Activated T-cell treated with anti-CD3 and anti-CD28 coated beads for 1 hour (primary cell): ENCODE results near the gene RSRC2.
"Not testable (repeated sequence)": the region's sequence is repeated elsewhere in the genome, so short reads cannot be mapped to it uniquely, and the experiment has no call there.

ENCODE experiments used
- DNase-seq: peaks from one replicate; pipeline ENCODE4 v3.0.0-alpha.2; 2020; ENCODE audit warnings: low read depth

The RSRC2 gene

DNA sequence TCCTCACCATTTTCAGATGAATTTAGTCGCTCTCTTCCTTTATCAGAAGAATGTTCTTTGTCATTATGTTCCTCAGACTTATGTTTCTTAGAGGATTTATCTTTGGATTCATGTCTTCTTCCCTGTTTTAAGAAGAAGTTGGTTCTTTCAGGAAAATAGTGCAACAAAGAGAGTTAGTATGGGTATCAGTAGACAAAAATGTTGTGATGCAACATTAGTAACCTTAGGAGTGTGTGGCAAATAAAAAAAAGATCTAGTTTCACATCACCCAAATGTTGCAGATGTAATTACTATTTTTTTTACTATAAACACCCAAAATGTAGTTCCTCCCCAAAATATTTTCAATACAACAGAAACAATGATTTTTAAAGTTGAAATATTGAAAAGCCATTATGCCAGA, 7.8 kb downstream of the RSRC2 start:
- DNase-seq = no peak

DNA sequence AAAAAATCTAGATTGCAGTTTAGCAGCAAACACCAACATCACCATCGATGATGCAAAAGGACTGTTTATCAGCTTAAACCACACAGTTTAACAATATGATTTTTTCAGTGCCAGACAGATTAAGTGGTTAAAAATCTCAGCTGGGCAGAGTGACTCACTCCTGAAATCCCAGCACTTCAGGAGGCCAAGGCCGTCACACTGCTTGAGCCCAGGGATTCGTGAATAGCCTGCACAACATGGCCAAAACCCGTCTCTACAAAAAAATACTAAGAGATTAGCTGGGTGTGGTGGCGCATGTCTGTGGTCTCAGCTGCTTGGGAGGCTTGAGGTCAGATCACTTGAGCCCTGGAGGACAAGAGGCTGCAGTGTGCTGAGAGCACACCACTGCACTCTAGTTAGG, 8.9 kb downstream of the RSRC2 start:
- no peak for DNase-seq

DNA sequence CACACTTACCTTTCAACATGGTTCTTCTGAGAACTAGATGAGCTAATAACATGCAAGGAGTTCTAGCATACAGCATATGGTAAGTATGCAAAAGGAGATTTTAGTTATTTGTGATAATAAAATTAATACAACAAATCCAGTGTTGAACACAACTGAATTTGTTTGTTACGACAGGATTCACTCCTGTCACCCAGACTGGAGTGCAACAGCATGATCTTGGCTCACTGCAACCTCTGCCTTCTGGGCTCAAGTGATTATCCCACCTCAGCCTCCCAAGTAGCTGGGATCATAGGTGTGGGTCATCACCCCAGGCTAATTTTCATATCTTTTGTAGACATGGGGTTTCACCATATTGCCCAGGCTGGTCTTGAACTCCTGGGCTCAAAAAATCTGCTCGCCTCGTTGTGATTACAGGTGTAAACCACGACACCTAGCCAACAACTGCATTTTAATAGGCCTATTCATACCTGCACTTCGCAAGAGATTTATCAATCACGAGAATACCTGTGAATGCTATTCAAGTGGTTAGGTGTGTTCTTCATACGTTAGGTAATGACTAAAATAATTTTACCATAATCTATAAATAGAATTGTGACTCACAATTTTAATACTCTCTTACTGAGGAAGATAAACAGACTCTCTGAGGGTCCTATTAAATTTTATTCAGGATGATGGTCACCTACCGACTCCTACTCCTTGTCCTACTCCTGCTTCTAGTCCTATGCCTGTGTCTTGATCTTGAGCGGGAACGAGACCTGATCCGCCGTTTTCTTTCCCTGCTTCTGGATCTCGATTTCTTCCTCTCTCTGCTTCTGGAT, 10.0 kb downstream of the RSRC2 start:
- no peak for DNase-seq

DNA sequence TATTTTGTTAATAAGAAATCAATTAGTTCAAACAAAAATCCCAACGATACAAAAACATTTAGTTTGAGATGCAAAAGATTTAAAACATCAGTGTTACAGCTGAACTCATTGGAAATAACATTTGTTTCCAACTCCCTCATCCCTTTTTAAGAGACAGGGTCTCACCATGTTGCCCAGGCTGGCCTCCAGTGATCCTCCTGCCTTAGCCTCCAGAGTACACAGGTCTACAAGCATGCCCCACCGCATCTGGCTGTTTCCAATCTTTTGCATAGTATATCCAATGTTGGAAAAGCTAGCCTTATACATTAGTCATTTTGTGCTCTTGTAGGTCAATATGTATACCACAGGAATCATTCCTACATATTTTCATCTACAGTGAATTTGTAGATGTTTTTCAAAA, 11.5 kb downstream of the RSRC2 start:
- no peak for DNase-seq

DNA sequence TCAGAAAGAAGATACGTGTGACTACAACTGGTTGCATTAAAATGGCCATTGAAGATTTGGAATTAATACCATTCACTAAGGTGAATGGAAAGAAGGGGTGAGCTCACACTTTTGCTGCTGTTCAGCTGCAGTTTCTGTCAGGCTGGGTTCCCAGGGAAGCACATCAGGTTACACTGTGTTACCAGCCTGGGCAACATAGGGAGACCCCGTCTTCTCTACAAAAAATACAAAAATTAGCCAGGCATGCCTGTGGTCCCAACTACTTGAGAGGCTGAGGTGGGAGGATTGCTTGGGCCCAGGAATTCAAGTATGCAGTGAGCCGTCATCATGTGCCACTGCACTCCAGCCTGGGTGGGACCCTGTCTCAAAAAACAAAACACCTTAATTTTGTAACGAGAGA, 13.1 kb downstream of the RSRC2 start:
- no peak for DNase-seq

DNA sequence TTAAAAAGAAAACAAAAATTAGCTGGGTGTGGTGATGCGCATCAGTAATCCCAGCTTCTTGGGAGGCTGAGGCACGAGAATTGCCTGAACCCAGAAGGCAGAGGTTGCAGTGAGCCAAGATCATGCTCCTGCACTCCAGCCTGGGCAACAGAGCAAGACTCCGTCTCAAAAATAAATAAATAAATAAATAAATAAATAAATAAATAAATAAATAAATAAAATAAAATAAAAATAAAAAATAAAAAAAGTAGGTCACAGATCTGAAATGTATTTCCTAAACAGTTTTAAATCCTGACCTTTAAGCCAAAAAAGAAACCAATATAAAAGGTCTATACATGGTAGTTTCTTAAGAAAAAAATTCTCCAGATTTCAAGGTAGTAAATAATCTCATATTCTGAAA, 13.7 kb downstream of the RSRC2 start:
- DNase-seq = not testable (repeated sequence)

DNA sequence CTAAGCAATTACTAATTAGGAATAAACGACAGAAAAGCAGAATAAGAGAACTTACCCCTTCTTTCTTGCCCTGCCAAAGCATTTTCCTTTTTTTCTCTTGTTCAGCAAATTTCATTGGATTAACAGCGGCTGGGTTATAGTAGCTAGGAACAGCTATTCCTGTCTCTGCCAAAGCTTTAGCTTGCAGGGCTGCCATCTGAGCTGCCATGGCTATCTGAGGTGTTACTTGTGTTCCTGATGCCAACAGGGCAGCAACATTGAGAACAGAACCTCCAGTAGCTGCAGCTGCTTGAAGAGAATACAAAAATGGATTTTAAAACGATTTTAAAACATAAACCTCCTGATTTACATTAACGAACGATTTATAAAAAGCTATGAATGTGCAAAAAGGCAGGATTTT, 18.6 kb downstream of the RSRC2 start:
- DNase-seq = no peak

DNA sequence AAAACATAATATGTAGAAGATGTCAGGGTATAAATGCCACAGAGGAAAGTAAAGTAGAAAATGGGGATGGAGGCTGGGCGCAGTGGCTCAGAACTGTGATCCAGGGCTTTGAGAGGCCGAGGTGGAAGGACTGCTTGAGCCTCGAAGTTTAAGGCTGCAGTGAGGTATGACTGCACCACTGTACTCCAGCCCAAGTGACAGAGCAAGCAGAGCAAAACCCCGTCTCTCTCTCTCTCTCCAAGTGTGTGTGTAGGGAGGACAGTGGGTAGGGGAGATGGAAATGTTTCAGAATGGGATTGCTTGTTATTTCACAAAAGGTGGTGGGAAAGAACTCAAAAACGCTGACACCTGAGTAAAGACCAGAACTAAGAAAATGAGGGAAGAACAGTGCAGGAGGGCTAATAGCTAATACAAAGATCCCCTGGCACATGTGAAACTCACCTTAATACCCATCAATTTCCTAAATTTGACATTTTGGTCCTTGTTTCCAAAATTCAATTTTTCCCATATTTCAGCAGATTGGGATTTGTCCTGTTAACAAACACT, 20.3 kb downstream of the RSRC2 start:
- DNase-seq = no peak

DNA sequence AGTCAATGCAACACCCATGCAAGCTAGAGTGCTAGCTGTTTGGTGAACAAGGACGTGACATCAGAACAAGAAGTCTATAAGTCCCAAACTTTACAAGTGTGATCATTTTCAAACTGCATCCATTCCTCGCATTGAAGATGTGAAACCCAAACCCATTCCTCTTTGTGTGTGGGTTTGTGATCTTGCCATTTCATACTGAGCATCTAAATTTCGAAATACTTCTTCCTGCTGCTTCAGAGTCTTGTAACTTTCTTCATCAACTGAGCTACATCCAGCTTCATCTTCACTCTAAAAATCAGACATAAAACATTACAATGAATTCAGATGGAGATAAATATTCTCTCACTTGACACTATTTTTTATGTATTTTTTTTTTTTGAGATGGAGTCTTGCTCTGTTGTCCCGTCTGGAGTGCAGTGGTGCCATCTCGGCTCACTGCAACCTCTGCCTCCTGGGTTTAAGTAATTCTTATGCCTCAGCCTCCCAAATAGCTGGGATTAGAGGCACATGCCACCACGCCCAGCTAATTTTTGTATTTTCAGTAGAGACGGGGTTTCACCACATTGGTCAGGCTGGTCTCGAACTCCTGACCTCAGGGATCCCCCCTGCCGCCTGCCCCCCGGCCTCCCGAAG, 21.2 kb downstream of the RSRC2 start:
- DNase-seq = no peak

DNA sequence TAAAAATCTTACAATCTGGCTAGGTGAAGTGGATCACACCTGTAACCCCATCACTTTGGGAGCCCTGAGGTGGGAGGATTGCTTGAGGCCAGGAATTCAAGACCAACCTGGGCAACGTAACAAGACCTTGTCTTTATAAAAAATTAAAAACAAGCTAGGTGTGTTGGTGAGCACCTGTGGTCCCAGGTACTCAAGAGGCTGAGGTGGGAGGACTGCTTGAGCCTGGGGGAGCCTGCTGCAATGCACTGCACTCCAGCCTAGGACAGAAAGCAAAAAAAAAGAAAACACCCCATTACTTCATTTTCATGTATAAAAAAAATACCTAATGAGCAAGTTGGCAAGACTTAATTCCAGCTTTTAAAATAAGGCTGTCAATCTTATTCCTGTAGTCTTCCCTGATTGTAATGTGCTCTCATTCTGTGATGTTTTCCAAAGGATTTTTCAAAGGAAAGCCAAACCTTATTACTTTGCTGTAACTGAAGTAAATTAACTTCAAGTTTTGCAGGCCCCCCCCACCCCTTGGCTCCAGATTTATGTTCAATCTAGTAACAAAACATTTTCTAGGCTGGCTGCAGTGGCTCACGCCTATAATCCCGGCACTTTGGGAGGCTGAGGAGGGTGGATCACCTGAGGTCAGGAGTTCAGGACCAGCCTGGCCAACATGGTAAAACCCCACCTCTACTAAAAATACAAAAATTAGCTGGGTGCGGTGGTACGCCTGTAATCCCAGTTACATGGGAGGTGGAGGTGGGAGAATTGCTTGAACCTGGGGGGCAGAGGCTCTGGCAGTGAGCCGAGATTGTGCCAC, 22.7 kb downstream of the RSRC2 start:
- DNase-seq = no peak

DNA sequence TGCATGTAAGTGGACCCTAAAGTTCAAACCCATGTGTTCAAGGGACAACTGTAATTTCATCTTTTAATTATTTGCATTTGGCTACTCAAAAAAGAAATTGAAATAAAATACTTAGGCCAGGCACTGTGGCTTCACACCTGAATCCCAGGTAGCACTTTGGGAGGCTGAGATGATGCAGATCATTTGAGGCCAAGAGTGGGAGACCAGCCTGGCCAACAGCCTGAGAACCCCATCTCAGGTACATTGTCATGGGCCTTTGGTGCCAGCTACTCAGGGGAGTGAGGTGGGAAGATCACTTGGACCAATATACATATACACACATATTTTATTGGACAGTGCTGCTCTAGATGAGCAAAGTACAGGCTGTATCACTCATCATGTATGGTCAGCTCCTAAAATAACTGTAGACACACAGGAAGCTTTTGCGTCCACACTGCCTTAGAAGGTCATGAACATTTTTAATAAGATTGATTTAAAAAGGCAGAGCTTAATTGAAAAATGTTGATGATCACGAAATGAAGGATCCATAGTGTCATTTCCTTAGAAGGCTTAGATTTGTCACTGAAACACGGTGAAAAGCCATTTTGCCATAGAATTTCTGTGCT, 23.5 kb downstream of the RSRC2 start:
- DNase-seq = no peak

DNA sequence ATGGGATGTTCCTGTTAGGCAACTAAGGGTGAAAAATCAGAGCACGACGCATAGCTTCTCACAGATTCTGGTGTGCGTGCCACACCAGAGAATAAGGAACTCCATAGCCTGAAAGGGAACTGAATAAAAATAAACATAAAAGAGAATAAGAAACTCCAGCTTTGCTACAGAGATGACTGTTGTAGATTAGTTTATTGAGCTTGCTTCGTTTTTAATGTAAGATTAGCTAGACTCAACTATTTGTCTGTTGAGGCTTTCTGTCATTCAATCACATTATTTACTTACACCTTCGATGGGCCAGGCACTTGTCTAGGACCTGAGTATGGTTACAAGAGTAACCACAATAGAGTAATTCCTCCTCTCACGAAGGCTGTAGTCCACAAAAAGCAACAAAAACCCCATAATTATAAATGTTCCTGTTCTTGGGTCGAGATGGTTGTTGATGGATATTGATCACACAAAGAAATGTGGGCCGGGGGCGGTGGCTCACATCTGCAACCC, 25.2 kb downstream of the RSRC2 start:
- no peak for DNase-seq

DNA sequence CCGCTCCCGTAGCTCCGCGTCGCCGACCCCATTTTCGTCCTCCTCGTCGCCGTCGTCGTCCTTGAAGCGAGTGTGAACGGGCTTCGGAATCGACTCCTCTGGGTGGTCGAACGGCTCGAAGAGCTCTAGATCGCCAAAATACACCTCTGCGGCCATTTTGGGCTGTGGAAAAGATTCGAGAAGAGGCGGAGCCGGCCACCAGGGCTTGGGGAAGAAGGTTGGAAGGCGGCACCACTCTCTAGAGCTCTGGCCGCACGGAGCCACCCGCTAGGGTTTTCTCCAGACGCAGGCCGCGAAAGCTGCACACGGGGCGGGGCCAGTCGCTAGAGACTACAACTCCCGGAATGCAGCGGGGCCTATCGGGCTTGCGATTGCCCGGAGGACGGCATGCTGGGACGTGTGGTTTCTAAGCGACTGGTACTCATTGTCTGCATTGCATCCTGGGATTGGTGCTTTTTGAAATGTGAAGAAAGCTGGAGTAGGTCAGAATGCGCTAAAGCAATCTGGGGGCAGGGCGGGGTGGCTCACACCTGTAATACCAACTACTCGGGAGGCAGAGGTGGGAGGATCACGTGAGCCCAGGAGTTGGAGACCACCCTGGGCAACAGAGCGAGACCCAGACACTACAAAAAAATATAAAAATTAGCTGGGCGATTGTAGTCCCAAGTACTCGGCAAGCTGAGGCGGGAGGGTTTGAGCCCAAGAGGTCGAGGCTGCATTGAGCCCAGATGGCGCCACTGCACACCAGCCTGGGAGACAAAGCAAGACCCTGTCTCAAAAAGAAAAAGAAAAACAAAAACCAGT, 25.8 kb downstream of the RSRC2 start, which contains the start of gene ZCCHC8:
Gene ZCCHC8, minus strand, starts transcription at position 248 of the 804 bp plus-strand sequence. Its CDS starts 92 bp downstream, at position 156.
- DNase-seq = peak; percentile 94

DNA sequence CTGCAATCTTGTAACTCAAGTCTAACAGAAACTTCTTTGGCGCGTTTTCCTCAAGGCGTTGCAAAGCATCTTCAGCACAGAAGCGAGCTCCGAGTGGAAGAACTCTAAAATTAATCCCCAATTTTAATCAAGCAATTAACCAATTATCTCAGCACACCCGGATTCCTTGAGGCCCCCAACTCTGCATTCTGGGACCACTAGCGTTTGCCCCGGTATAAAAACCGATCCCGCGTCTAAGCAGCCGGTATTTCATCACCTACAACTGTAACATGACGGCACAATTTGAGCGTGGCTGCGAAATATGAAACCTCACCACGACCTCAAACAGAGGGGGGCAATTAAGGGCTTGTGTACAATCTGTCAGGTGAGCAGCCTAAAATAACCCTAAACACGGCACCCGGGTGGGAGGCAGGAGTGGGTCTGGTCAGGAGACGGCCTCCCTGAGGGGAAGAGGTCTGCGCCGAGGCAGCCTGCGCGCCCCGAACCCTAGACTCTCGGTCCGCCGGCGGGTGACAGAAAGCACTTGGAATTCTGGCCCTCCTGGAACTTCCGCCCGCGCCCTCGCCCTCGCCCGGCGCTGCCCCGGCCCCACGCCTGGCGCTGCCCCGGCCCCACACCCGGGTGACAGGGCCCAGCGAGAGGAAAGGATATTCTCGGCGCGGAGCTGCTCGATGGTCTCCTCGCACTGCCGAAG, 26.6 kb downstream of the RSRC2 start:
- peak; percentile 5 for DNase-seq

DNA sequence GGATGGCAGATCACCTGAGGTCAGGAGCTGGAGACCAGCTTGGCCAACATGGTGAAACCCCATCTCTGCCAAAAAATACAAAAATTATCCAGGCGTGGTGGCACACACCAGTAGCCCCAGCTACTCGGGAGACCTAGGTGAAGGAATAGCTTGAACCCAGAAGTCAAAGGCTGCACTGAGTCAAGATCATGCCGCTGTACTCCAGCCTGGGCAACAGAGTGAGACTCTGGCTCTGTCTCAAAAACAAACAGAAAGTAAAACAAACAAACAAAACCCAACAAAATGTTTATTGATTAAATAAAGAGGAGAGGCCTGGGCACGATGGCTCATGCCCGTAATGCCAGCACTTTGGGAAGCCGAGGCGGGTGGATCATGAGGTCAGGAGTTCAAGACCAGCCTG, 31.5 kb downstream of the RSRC2 start:
- DNase-seq = no peak

DNA sequence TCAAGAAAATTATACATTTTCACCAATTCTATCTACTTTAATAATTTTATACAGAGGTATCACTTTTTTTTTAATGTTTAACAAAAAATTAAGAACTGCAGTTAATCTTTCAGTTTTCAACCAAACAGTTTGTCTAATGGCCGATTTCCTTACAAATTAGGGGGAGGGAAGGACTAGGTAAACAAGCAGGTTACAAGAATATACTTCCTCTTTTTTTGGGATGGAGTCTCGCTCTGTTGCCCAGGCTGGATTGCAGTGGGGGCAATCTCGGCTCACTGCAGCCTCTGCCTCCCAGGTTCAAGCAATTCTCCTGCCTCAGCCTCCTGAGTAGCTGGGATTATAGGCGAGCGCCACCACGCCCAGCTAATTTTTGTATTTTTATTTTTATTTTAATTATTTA, 33.5 kb downstream of the RSRC2 start:
- DNase-seq = not testable (repeated sequence)

DNA sequence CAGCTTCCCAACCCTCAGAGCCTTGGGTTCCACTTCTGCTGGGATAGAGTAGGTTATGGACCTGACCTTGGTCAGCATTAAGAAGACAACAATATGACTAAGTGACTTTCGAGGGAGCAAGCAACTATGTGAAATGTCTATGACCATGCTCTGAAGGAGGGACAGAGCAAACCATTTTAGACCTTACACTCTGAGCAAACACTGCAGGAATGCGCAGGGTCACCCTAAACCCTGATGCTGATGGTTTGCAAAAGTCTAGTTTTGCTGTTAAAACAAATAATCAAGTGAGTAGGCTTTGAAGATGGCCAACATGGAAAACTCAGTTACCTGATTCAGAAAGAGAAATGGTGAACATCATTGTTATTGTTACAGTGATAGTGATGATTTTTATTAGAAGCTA, 34.7 kb downstream of the RSRC2 start:
- DNase-seq = no peak

DNA sequence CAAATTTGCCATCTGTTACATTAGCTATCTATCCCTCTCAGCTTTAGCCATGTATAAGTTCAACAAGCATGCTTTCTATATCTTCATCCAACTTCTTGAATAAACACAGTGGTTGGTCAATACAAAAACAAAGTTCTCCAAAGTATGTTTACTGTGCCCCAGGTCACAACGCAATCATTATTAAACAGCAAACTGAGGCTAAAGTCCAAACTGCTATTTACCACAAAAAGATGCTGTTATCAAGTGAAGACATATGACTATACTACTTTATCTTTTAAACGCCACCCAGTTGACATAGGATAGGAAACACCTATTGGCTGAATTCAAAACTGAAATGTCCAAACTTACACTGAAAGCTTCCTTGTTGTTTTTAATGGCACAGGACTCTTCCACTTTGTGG, 37.7 kb downstream of the RSRC2 start:
- no peak for DNase-seq

DNA sequence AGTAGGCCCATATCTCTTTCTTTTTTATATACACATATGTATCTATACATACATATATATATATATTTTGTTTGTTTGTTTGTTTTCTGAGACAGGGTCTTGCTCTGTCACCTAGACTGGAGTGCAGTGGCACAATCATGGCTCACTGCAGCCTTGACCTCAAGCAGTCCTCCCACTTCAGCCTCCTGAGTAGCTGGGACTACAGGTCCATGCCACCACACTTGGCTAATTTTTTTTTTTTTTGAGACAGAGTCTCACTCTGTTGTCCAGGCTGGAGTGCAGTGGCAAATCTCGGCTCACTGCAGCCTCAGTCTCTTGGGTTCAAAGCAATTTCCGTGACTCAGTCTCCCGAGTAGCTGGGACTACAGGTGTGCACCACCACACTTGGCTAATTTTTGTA, 38.9 kb downstream of the RSRC2 start:
- DNase-seq = not testable (repeated sequence)

DNA sequence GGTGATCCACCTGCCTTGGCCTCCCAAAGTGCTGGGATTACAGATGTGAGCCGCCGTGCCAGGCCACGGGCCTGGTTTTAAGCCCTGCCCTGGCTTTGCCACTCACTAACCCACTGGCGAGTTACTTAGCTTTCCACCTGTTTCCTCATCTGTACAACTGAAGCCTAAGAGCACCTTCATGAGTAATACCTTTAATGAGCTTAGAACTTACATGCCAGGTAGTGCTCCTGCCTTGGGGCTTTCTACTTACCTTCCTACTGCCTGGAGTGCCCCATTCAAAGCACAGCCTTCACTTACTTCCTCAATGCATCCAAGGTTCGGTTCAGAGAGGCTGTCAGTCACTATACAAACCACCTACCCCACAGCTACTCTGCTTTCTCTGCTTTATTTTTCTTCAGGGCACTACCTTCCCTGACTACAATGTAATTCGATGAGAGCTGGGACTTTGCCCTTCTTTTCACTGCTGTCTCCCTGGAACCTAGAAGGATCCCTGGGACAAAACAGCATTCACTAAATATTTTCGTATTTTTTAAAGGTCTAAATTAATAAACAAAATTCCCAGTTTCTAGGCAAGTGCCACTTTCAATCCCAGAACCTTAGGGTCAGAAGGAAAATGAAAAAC, 39.8 kb downstream of the RSRC2 start:
- DNase-seq = no peak
